HG02981 (cell line): Measurements from ENCODE around the gene PRDM2.

Source experiments
- ATAC-seq: cut with Tn5 transposase; IDR thresholded peaks from one replicate; pipeline ENCODE4 v1.9.1; 2021; ENCODE audit warnings: mild to moderate bottlenecking, moderate library complexity; ENCODE audit not compliant: unreplicated experiment

PRDM2 gene

GRCh38 chr1:13788795-13789194 lies 88.8 kb downstream of the PRDM2 start:
- ATAC-seq, result no peak

DNA sequence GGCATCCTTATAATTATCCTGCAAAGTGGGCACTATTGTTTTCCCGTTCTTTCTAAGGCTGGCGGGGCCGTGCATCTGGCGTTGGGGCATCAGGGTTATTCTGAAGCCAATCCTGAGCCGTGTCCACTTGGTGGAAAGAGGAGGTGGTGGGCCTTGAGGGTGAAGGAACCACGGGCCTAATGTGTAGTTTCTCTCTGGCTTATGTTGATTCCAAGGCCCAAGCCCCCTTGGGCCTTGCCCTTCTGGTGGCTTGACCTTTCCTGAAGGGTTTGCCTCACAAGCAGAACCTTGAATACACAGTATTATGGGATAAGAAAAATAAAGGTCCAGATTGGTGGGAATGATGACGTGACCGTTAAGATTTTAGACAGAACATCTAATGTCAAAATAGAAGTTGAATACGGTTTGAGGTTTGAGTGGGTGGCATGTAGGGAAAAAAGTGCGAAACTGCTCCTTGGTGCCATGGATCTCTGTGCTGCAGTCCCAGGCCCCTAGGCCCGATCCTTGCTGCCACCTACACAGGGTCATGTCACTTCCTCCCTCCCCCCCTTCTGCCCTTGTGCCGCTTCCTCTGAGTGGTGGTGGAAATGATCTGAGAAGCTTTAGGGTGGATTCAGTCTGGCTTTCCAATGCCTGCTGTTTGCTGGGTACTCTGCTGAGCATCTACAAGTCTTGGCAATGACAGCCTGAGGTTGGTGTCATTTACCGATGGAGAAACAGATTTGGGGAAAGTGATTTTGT lies 90.5 kb downstream of the PRDM2 start:
- no peak for ATAC-seq

DNA sequence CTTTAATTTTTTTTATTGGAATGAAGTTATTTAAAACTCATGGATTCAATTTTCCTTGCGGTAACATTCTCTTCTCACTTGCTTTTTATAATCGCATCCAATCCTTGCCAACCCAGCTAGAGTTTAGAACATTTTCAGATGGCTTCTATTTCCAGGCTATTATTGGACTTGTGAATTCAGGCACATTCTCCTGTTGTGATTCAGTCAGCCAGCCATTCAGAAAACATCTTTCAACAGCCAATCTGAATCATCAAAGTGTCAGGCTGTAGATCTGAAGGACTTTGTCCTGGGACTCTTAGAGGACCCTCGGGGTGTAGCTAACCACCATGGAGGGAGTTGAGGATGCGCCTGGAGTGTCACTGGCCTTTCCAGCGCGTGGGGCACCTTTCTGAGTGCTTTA lies 92.4 kb downstream of the PRDM2 start:
- no peak for ATAC-seq

GRCh38 chr1:13793088-13793730 lies 93.2 kb downstream of the PRDM2 start:
- ATAC-seq, result no peak

DNA sequence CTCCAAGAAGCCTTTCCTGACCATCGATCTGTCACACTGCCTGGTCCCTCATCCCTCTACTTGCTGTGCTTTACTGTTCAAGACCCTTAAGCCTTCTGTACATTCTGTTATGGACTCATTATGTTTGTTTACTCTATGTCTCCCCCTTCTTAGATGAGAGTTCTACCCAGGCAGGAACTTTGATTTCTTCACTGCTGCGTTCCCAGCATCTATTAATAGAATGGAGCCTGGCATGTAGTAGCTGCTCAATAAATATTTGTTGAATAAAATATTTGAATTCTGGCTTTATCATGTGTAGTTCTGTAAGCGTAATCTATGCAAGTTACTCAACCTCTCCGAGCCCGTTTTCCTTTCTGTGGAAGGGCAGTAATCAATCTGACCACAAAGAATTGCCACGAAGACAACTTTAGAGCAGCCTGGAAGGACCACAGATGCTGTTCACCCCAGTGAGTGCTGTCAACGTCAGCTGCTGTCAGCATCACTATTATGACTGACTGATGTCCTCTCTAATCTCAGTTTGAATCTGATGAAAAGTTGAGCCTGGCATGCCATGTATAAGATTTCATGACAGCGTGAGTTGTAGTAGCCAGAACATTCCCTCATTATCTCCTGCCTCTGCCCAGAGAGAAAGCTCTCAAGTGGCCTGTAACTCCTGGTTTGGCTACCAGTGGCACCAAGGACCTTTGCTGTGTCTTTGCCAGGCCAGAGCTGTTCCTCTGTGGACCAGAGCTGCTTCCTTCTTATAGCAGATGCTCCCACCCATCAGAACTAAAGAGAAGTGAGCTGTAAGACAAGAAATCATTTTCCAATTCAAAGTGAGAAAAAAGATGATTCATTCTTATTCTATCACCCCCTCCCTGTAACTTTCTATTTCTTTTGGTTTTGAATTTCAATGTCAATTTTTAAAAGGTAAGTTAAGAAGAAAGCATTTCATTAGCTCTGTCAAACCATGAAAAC lies 94.5 kb downstream of the PRDM2 start:
- ATAC-seq, result no peak

DNA sequence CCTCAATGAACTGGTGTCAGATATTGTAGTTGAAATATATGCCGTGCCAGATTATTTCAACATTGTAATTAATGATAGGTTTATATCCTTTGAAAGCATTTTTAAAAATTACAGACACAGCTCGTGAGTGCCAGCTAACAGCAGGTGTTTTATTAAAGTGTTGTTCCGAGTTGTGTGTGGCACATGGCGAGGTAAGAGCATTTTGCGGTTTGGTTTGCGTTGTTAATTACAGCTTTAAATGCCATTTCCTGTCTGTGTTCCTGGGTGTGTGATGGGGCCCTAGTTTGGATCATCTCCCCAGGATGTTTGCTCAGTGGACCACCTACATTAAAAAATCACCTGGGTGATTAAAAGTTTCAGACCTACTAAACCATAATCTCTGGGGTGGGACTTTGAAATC lies 97.4 kb downstream of the PRDM2 start:
- no peak for ATAC-seq

- no peak for ATAC-seq
These were observed 98.1 kb downstream of the PRDM2 start for GRCh38 chr1:13798120-13798519.

- no peak for ATAC-seq
These were observed 99.7 kb downstream of the PRDM2 start for GRCh38 chr1:13799502-13800283.

- no peak for ATAC-seq
These were observed 101.2 kb downstream of the PRDM2 start for GRCh38 chr1:13801232-13801631.

GRCh38 chr1:13801655-13802486 lies 101.9 kb downstream of the PRDM2 start:
- ATAC-seq, result no peak

DNA sequence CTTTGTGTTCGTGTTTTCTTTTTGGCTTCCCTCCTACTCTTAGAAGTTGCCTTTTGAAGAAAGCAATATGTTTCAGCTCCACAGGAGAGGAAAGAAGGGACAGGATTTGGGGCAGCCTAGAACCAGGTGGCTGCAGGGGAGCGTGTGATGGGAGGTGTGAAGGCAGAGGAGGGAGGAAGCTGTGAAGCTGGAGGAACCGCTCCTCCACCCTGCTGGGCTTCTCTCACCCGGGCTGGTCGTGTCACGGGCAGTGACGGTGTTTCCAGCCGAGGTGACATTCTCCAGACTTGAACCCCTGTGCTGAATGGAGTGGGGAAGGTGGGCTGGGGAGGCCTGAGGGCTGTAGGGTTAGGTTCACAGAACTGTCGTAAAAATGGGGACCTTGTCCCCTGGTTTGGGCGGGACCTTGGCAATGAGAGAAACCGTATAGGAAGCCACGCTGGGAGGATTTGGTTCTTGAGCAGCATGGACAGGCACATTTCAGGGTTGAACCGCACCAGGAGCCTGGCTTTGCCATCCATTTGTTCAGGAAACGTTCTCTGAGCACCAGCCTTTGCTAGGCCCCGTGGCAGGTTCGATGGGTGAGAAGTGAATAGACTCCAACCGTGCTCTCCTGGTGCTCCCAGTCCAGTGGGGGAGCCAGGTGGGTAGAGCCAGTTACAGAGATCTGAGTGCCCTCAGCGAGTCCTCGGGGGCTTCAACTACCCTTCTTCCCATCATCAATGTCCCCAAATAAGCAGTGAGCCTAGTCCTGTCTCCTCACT lies 103.0 kb downstream of the PRDM2 start:
- no peak for ATAC-seq

- ATAC-seq, result no peak
These were observed 103.7 kb downstream of the PRDM2 start for GRCh38 chr1:13803546-13804239.

DNA sequence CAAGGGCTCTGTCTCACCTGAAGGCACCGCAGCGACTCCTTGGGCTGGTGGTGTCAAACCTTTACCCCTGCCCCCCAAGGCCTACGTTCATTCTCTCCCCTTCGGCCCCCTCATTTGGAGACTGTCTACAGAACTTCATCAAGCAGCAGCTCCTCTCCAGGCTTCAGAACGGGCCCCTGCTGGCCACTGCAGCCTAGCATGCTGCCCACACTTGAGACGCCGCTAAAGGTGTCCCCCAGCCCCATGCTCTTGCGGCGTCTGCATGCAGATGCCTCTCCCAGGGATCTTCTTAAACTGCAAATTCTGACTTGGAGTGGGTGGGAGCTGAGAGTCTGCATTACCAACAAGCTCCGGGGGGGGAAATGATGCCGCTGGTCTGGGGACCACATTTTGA lies 104.2 kb downstream of the PRDM2 start:
- no peak for ATAC-seq

GRCh38 chr1:13805431-13805830 lies 105.4 kb downstream of the PRDM2 start:
- ATAC-seq, result no peak

DNA sequence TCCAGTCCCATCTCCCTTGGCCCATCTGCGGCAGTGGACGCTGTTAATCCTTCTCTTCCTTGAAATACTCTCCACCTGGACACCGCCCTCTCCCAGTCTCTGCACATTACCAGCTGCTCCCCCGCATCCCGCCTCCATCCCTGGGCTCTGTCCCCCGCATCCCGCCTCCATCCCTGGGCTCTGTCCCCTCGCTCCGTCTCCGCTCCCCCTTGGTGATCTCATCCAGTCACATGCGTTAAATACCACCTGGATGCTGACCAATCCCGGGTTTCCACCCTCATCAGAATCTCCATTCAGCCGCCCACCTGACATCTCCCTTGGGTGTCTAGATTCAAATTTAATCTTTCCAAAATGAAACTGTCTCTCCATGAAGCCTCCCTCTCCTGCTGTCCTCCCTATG lies 106.1 kb downstream of the PRDM2 start:
- ATAC-seq, result no peak

DNA sequence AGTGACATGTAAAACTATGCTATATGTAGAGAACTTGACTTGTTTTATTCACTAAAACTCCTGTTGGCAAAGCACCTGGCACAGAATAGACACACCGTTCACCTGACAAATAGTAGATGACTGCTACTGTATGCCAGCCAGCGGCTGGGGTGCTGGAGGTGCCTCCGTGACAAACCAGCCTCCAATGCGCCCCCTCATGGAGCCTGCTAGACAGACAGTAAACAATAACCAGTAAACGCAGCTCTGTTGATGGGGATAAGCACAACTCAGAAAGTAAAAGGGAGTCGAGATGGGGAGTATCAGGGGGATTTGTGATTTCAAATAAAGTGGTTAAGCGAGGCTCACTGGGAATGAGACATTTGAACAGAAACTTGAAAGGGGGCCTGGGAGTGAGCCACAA lies 107.2 kb downstream of the PRDM2 start:
- no peak for ATAC-seq

GRCh38 chr1:13808729-13809131 lies 108.7 kb downstream of the PRDM2 start:
- ATAC-seq, result no peak

GRCh38 chr1:13809461-13810159 lies 109.6 kb downstream of the PRDM2 start:
- ATAC-seq, result no peak
